B cell (primary cell): Measurements from ENCODE around the gene RSRC2. TPM values are rescaled to one million over a fixed set of nuclear protein-coding genes. Genes with fewer than 3 reads are reported as not detected.
"Not testable (repeated sequence)": the region's sequence is repeated elsewhere in the genome, so short reads cannot be mapped to it uniquely, and the experiment has no call there.

Experiments
- ATAC-seq: fragments of 200-7000 bp; cut with Tn5 transposase; one replicate; pipeline ENCODE4 v1.10.0; 2021; ENCODE audit warnings: low read depth, mild to moderate bottlenecking, moderate number of reproducible peaks, moderate library complexity
- CTCF ChIA-PET: fragments of 350-600 bp; sonication (Branson Sonifier 250); formaldehyde crosslinking; loops from one replicate; lab custom pipeline; 2021; ENCODE audit warnings: antibody characterized with exemption, inconsistent platforms; lab: Charles Lee
- POLR2A ChIA-PET: fragments of 350-600 bp; sonication (Branson Sonifier 250); formaldehyde crosslinking; loops from one replicate; lab custom pipeline; 2021; ENCODE audit warnings: antibody characterized with exemption; lab: Charles Lee
- DNase-seq: peaks from one replicate; pipeline ENCODE4 v3.0.0; 2013
- H2AFZ ChIP-seq: 2 replicates; pipeline ENCODE4 v1.6.1; 2012; ENCODE audit warnings: mild to moderate bottlenecking, low read depth, low read length; ENCODE audit not compliant: insufficient read depth, poor library complexity, severe bottlenecking
- H3K27ac ChIP-seq, 2 donors: 1 replicate in 1 of 2; 2 replicates in 1 of 2; pipeline ENCODE4 v1.5.1; 2012 to 2013; ENCODE audit warnings: low read length in 2 of 2, mild to moderate bottlenecking in 2 of 2, moderate library complexity in 1 of 2
- H3K27me3 ChIP-seq, 4 experiments: fragments of 200-600 bp in 1 of 4; sonication (generic) in 1 of 4; replicated peaks in 1 of 4; 1 replicate in 2 of 4; 2 replicates in 2 of 4; pipeline versions ENCODE4 v1.6.1 to v1.7.0; 2013 to 2016; ENCODE audit warnings: low read length in 3 of 4, mild to moderate bottlenecking in 2 of 4, mixed read lengths in 1 of 4, moderate library complexity in 1 of 4; ENCODE audit not compliant: insufficient read depth in 4 of 4, control insufficient read depth in 3 of 4; ENCODE audit errors: control extremely low read depth in 1 of 4
- H3K36me3 ChIP-seq, 2 experiments: replicated peaks in 1 of 2; 1 replicate in 1 of 2; 2 replicates in 1 of 2; pipeline versions ENCODE4 v1.6.1 to v1.7.1; 2013; ENCODE audit warnings: low read length in 1 of 2; ENCODE audit not compliant: insufficient read depth in 2 of 2, control insufficient read depth in 1 of 2; ENCODE audit errors: control extremely low read depth in 1 of 2, extremely low read depth in 1 of 2
- H3K4me1 ChIP-seq, 2 donors: fragments of 200-600 bp in 1 of 2; sonication (generic) in 1 of 2; 1 replicate in 1 of 2; 2 replicates in 1 of 2; pipeline versions ENCODE4 v1.5.1 to v1.6.1; 2013 to 2017; ENCODE audit warnings: low read length in 2 of 2; ENCODE audit not compliant: control insufficient read depth in 2 of 2, insufficient read depth in 2 of 2
- H3K4me2 ChIP-seq: replicated peaks from 2 replicates; pipeline ENCODE3; 2012; ENCODE audit warnings: mild to moderate bottlenecking, low read depth, low read length; ENCODE audit not compliant: poor library complexity, severe bottlenecking
- H3K4me3 ChIP-seq, 5 experiments: fragments of 200-600 bp in 1 of 5; sonication (generic) in 1 of 5; 1 replicate in 3 of 5; 2 replicates in 2 of 5; pipeline versions ENCODE4 v1.5.1 to v1.7.0; 2011 to 2016; ENCODE audit warnings: low read length in 4 of 5, mild to moderate bottlenecking in 4 of 5, low read depth in 2 of 5, control low read depth in 1 of 5, moderate library complexity in 1 of 5; ENCODE audit not compliant: insufficient read depth in 1 of 5; ENCODE audit errors: control extremely low read depth in 1 of 5, extremely low read depth in 1 of 5
- H3K79me2 ChIP-seq: fragments of 200-600 bp; sonication (generic); one replicate; pipeline ENCODE4 v1.6.0; 2016; ENCODE audit warnings: low read length; ENCODE audit not compliant: control insufficient read depth, insufficient read depth
- H3K9ac ChIP-seq: fragments of 200-600 bp; sonication (generic); 2 replicates; pipeline ENCODE4 v1.6.1; 2017; ENCODE audit warnings: mild to moderate bottlenecking, low read length, moderate library complexity
- H3K9me3 ChIP-seq, 3 donors: one replicate each; pipeline versions ENCODE4 v1.6.1 to v1.7.1; 2013; ENCODE audit warnings: low read length in 2 of 3; ENCODE audit not compliant: control insufficient read depth in 2 of 3, insufficient read depth in 1 of 3; ENCODE audit errors: control extremely low read depth in 1 of 3
- H4K20me1 ChIP-seq: 2 replicates; pipeline ENCODE4 v1.6.0; 2012; ENCODE audit warnings: mild to moderate bottlenecking, low read length; ENCODE audit not compliant: insufficient read depth, control insufficient read depth, poor library complexity, severe bottlenecking
- H3K27ac Mint-ChIP-seq: one replicate; pipeline ENCODE4 v1.8.0; 2021; ENCODE audit warnings: mixed read lengths
- H3K27me3 Mint-ChIP-seq: one replicate; pipeline ENCODE4 v1.8.0; 2021; ENCODE audit warnings: mixed read lengths
- H3K4me1 Mint-ChIP-seq: one replicate; pipeline ENCODE4 v1.8.0; 2021; ENCODE audit warnings: mixed read lengths
- H3K4me3 Mint-ChIP-seq: one replicate; pipeline ENCODE4 v1.8.0; 2021; ENCODE audit warnings: mixed read lengths
- H3K9me3 Mint-ChIP-seq: one replicate; pipeline ENCODE4 v1.8.0; 2022; ENCODE audit warnings: mixed read lengths; ENCODE audit not compliant: insufficient read depth
- EZH2 ChIP-seq: IDR thresholded peaks from 2 replicates; pipeline ENCODE4 v1.6.1; 2012; ENCODE audit warnings: borderline replicate concordance, low read depth, mild to moderate bottlenecking, moderate library complexity, low read length; ENCODE audit not compliant: insufficient read depth, poor library complexity, severe bottlenecking
- WGBS: methylation state at CpG from one replicate; pipeline ENCODE4 v1.1.5; 2013; ENCODE audit warnings: missing lambda C conversion rate; ENCODE audit not compliant: insufficient coverage; 5-methylcytosine and 5-hydroxymethylcytosine counted together
- intact Hi-C: fragments of 100-400 bp; cut with micrococcal nuclease; formaldehyde crosslinking; loops from one replicate; pipeline ENCODE4 v1.10.0; 2022
- polyA plus RNA-seq: library from polyadenylated mRNA; depleted of rRNA; stranded (reverse); fragments of >200 nt; gene quantifications from 2 replicates; pipeline ENCODE4 v1.2.3, GENCODE V29; 2012
- total RNA-seq, 2 donors: library from RNA; stranded (reverse); fragments of 120-200 nt in 1 of 2; gene quantifications; 1 replicate in 1 of 2; 2 replicates in 1 of 2; pipeline versions ENCODE4 v1.2.3 to v1.2.4, GENCODE V29; 2013 to 2022
- TF ChIP-seq, protein P1 (sequence below): fragments of 200-600 bp; IDR thresholded peaks from one replicate; pipeline ENCODE4 v1.8.0; 2022; ENCODE audit warnings: antibody characterized with exemption, mild to moderate bottlenecking

Gene RSRC2
- total and polyA plus RNA-seq, 2 donors (not counting 1 experiment from before 2014, with no cell fraction given): 56.2 to 151 TPM

DNA sequence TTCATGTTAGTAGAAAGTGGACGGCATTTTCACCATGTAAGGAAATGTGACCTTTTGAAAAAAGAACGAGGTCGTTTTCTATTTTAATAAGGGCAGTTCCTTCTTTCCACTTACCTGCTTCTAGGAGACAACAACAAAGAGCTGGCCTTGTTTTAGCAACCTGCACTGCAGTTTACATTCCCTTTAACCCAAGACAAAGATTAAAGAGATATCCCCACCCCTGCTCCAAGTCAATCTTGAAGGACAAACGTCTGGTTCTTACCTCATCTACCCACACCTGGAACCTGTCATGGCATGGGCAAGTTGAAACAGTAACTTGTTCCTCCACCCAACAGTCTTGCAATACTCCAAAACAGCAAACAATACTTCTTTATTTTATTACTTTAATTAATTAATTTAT is 58.8 kb downstream of the RSRC2 start:
- Histone ChIP-seq H4K20me1 (no peaks in the 10 kb centered on the region), H2AFZ (no peak overlapping the region), H3K27ac (no peak overlapping the region), H3K4me3 (no peak overlapping the region), H3K27me3 (no peaks in the 10 kb centered on the region), H3K36me3 (peaks cover 0 to under 1% of the 10 kb centered on the region in 2 experiments), H3K79me2 (no peaks in the 10 kb centered on the region), H3K4me1 (no peaks in the 10 kb centered on the region), H3K4me2 (no peak overlapping the region), H3K9me3 (no peaks in the 10 kb centered on the region), H3K9ac (no peak overlapping the region)
- TF ChIP-seq, protein P1, sequence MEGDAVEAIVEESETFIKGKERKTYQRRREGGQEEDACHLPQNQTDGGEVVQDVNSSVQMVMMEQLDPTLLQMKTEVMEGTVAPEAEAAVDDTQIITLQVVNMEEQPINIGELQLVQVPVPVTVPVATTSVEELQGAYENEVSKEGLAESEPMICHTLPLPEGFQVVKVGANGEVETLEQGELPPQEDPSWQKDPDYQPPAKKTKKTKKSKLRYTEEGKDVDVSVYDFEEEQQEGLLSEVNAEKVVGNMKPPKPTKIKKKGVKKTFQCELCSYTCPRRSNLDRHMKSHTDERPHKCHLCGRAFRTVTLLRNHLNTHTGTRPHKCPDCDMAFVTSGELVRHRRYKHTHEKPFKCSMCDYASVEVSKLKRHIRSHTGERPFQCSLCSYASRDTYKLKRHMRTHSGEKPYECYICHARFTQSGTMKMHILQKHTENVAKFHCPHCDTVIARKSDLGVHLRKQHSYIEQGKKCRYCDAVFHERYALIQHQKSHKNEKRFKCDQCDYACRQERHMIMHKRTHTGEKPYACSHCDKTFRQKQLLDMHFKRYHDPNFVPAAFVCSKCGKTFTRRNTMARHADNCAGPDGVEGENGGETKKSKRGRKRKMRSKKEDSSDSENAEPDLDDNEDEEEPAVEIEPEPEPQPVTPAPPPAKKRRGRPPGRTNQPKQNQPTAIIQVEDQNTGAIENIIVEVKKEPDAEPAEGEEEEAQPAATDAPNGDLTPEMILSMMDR: no peak
- no peak for TF ChIP-seq EZH2
- Mint-ChIP-seq H3K27me3 (no peaks in the 10 kb centered on the region), H3K4me3 (no peak overlapping the region), H3K9me3 (no peaks in the 10 kb centered on the region), H3K27ac (no peak overlapping the region), H3K4me1 (peaks cover 4% of the 10 kb centered on the region)
- DNase-seq (no peak), ATAC-seq (no peak)
- 69% methylated on average over 3 of the region's 4 CpGs for WGBS
- ChIA-PET CTCF (interaction anchor here (9.1 kb wide), 1 partner anchor 69 kb away, joined by 374 read pairs; no protein-coding TSS in a partner anchor), POLR2A (no interaction called here)
- intact Hi-C loops: no loop called here

DNA sequence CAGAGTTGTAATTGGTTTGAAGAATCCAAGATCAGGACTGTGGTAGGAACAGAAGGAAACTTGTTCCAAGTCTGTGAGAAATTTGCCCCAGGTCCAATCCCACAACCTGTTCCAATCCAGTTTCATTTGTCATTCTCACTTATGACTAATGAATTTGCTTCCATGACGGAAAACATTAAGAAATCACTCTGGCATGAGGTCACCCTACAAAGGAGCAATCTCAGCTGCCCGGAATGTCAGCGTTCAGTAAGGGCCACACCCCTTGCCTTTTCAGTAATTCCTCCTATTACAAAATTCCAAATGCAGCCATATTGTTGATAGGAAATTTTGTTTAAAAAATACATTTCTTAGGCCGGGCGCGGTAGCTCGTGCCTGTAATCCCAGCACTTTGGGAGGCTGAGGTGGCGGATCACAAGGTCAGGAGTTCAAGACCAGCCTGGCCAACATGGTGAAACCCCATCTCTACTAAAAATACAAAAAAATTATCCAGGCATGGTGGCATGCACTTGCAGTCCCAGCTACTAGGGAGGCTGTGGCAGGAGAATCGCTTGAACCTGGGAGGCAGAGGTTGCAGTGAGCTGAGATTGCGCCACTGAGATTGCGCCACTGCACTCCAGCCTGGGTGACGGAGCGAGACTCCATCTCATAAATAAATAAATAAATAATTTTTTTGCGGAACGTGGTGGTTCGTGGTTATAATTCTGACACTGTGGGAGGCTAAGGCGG is 62.3 kb downstream of the RSRC2 start:
- intact Hi-C loops, ATAC-seq, H3K36me3 ChIP-seq, H2AFZ ChIP-seq, POLR2A ChIA-PET, H3K9me3 Mint-ChIP-seq, H4K20me1 ChIP-seq, H3K9me3 ChIP-seq, DNase-seq, H3K79me2 ChIP-seq, H3K4me1 ChIP-seq, H3K27me3 Mint-ChIP-seq, H3K4me3 ChIP-seq, H3K4me2 ChIP-seq, H3K9ac ChIP-seq, H3K27ac Mint-ChIP-seq, H3K27ac ChIP-seq, H3K4me3 Mint-ChIP-seq, H3K27me3 ChIP-seq, H3K4me1 Mint-ChIP-seq: not testable (repeated sequence)
- WGBS: 100% methylated on average over 2 of the region's 17 CpGs
- CTCF ChIA-PET: interaction anchor here (0.7 to 1.7 kb wide), 2 partner anchors 64 to 242 kb away, joined by 3 to 5 read pairs; no protein-coding TSS in a partner anchor
